SKM-1 (cell line): ENCODE measurements around the gene MAGI2.
"Not testable (repeated sequence)": the region's sequence is repeated elsewhere in the genome, so short reads cannot be mapped to it uniquely, and the experiment has no call there.

ENCODE experiments used
- DNase-seq: peaks from one replicate; lab custom pipeline; 2025; ENCODE audit not compliant: unreplicated experiment; lab: John Stamatoyannopoulos, UW

Gene MAGI2

GRCh38 chr7:78587443-78588044 lies 865.9 kb downstream of the MAGI2 start:
- no peak for DNase-seq

DNA sequence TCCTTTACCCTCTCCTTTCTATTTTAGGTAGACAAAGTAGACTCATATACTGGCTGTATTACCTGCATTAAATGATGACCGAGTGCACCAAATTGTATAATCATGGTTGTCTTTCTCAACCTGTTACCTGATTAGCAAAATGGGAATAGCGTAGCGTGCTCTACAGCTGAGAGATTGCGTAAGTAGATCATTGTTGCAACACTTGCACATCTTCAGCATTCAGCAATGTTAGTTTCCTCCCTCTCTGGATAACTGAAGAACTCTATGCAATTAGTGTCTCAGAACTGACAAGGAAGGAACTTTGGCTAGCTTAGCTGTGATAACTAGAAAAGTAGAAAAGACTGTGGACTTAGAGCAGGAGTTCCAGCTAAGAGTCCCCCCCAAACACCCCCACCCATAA lies 867.5 kb downstream of the MAGI2 start:
- no peak for DNase-seq

DNA sequence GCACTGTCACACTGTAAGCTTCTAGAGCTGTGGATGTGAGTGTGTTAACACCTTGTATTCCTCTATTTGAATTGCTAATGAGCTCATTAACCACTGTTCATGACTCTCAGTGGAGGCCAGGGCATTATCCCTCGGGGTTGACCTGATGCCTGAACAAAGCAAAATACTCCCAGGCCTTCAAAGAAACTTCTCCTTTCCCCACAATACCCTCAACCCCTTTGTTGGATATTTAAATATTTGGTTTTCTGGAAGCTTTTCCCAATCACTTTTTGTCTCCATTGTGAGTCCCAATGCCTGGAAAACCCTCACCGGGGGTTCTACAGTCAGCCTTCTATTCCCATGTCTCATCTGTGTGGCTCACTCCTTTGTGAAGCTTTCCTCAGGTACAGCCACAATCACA lies 874.8 kb downstream of the MAGI2 start:
- DNase-seq = no peak

GRCh38 chr7:78577174-78577952 lies 876.1 kb downstream of the MAGI2 start:
- not testable (repeated sequence) for DNase-seq

DNA sequence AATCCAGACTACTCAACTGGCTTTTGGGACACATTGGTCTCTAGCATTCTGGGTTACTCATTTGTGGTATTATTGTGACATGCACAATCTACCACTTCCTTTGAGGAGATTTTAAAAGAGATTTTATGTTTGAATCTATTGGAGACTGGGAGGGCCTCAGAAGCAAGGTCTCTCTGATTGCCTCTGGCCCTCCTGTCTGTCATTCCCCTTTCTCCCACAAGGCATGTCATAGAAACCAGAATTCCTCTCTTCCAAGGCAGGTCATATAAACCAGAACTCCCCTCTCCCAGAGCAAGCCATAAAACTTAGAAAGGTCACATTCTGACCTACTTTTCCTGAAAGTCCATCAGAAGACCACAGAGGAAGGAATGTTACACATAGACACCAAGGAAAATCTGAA lies 877.2 kb downstream of the MAGI2 start:
- DNase-seq = no peak

- DNase-seq = no peak
Observed at GRCh38 chr7:78571292-78571691, 882.2 kb downstream of the MAGI2 start.

DNA sequence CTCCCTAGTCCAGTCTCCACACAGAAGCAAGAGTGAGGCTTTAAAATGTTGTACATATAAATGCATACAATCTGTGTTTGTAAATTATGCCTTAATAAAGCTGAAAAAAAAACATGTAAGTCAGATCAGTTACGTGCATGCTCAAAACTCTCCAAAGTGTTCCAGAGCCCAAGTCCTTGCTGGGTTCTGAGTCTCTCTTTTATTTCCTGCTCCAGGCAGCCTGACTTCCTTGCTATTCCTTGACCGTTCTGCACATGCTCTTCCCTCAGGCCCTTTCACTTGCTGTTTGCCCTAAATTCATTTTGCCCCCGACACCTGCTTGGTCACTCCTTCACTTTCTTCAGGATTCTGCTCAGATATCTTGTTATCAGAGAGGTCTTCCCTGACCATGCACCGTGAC lies 884.8 kb downstream of the MAGI2 start:
- DNase-seq = no peak

DNA sequence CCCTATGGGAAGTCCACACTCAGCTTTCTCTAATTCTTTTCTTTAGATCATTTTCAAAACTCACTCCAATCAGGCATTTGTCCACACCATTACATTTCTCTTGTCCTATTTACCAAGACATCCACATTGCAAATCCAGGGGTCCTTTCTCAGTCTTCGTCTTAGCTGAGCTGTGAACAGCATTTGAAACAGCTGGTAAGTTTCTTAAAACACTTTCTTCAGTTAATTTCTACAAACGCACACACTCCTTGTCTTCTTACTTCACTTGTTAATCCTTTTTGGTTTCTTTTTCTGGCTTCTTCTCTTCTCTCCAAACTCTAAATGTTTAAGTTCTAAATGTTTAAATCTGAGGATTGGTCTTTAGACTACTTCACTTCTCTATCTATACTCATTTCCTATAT lies 885.6 kb downstream of the MAGI2 start:
- no peak for DNase-seq

DNA sequence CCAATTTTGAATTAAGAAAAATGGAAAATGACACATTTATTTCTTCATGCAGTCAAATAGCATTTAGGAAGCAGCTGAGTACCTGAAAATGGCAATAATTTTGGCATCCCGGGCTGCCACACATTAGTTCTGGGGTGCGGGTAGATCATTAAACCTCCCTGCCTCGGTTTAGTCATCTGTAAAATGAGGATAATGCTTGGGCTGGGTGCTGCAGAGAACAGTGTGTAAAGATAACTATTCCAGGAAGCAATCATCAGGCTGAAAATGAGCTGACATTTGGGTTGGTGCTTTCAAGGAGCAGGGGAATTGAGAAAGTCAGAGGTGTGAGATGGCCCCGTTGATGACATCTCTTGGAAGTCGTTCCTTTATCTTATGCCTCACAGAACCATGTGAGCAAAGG lies 887.7 kb downstream of the MAGI2 start:
- no peak for DNase-seq

GRCh38 chr7:78563191-78563590 lies 890.3 kb downstream of the MAGI2 start:
- DNase-seq = no peak

- no peak for DNase-seq
Observed at GRCh38 chr7:78562191-78562590, 891.3 kb downstream of the MAGI2 start.

GRCh38 chr7:78558566-78558965 lies 894.9 kb downstream of the MAGI2 start:
- DNase-seq = no peak

DNA sequence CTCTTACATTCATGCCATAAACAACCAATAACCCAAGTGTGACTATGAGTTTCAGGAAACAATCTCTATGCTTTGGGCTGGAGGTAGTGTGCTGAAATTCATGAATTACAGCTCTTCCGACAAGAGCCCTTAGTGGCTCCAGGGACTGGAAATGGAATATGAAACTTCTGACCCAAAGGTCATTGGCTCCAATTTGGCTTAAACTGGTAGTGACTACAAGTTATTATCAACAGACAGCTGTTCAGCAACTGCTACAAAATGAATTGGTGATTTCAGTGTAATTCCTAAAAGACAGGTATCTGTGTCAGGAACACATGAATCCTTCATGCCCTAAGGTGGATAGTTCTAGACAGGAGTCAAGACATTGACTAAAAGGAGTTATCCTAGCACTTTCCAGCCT lies 909.5 kb downstream of the MAGI2 start:
- no peak for DNase-seq

DNA sequence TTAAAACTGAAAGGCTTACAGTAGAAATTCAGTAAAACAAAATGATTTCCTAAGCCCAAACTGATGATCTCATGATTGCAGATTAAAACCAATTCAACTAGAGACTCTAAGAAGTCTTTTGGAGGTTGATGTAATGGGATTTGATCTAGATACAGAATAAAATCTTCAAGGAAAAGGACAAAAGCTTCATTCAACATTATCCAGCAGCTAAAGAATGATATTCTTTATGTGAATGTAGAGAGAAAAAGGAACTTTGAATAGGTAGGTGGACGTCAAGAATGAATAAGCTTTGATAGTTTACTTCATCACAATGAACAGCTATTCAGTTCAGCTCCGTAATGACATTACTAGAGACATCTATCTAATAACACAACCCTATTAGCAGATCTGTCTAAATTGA lies 910.5 kb downstream of the MAGI2 start:
- DNase-seq = no peak

DNA sequence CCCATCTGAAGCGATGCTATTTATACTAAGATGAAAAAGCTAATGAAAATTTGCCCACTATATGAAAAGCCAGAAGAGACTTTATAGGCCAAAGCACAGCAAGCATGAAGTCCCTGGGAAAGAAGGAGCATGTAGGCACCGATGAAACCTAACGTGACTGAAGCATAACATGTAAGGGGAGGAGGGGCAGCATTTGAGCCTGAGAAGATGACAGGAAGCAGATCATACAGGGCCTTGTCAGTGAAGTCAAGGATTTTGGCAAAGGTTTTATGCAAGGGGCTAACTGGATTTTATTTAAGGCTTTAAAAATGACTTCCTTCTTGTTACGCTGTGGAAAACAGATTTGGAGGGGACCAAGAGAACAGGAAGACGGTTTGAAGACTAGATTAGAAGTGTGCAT lies 910.9 kb downstream of the MAGI2 start:
- DNase-seq = no peak

DNA sequence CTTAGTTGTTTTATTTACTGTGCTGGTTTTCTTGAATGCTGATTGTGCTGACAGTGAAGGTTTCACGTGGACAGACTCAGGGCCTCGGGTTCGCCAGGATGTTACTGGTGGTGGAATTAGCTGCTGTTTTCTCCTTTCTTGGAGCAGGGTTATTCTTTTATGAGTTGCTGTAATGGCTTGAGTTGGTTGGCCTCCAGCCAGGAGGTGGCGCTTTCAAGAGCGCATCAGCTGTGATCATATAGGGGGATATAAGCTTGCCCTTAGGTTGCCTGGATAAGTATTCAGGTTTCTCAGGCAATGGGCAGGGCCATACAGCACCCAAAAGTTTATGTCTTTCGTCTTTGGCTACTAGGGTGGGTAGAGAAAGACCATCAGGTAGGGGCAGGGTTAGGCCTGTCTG lies 913.6 kb downstream of the MAGI2 start:
- no peak for DNase-seq

- no peak for DNase-seq
Observed at GRCh38 chr7:78535655-78536054, 917.8 kb downstream of the MAGI2 start.

DNA sequence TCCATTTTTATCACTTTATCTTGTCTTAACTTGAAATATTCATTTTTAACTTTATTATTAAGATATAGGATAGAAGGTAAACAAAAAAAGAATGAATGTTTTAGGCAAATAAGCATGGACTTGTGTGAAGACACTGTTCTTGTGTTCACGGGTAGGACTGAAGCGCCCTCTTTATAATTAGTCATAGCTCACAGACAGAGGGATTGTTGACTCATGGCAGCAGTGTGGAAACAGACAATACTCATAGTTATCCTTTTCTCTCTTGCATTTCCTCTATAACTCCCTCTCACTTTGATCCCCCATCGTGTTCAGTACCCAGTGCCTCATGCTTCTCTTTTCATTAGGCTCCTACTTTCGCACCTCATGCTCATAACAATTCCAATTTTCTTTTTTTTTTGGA lies 923.1 kb downstream of the MAGI2 start:
- DNase-seq = no peak

- no peak for DNase-seq
Observed at GRCh38 chr7:78529392-78529791, 924.1 kb downstream of the MAGI2 start.

GRCh38 chr7:78528964-78529363 lies 924.5 kb downstream of the MAGI2 start:
- no peak for DNase-seq

- DNase-seq = no peak
Observed at GRCh38 chr7:78523930-78524329, 929.5 kb downstream of the MAGI2 start.

- no peak for DNase-seq
Observed at GRCh38 chr7:78521961-78522360, 931.5 kb downstream of the MAGI2 start.

GRCh38 chr7:78516450-78516849 lies 937.0 kb downstream of the MAGI2 start:
- no peak for DNase-seq
